Stimulated activated CD4-positive, alpha-beta T cell treated with anti-CD3 and anti-CD28 coated beads, Interleukin-12 subunit alpha, Interleukin-12 subunit beta, amount 100 ng/mL, for 4 hours (primary cell): ENCODE data around the gene TPCN2.

ENCODE experiments used
- DNase-seq: peaks from one replicate; pipeline ENCODE4 v3.0.0-alpha.2; 2020

Gene TPCN2

DNA sequence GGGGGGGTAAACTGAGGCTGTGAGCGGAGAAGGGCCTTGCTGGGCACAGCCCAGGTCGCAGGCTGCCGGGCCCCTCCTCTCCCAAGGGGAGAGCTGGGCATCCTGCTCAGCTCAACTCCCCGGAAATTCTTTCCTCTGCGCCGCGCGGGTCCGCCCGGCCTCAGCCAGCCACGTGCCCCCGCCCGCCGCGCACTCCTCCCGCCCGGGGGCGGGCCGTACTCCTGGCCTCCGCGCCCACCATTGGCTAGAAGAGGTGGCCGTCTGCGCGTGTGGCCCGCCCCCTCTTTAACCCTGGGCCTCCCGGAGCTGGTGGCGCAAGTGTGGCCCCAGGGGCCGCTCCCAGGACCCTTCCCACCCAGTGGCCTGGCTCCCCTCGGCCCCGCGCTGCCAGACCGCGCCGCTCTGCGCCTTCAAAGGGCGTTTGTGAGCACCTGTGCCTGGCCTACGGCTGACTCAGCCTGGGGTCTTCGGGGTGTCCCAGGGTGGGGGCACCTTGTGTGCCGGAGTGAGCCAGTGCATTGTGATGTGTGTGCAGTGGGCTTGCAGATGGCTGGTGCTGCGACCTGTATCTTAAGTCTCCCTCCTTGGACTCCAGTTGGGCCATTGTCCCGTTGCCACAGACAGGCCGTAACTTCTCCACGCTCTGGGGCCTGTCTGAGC lies 37.6 kb upstream of the TPCN2 start:
- peak; percentile 34 for DNase-seq

DNA sequence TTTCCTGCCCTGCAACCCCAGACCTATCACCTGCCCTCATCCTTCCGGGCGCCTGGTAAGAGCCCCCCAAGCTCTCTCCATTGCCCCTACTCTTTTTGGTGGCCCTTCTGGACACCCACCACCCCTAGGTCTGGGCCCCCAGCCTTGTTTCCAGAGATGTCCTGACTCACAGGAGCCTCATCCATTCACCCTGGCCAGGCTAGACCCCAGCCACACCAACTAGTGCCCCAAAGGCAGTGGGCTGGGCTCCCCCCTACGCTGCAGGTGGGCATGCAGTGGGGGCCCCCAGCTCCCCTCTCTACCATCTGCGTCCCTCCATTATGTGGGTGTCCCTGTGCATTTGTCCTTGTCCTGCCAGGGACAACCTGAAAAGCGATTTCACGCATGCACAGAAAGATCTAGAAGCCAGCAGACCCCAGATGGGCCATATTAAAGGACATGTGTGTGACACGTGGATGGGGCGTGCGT lies 37.1 kb upstream of the TPCN2 start:
- no peak for DNase-seq

DNA sequence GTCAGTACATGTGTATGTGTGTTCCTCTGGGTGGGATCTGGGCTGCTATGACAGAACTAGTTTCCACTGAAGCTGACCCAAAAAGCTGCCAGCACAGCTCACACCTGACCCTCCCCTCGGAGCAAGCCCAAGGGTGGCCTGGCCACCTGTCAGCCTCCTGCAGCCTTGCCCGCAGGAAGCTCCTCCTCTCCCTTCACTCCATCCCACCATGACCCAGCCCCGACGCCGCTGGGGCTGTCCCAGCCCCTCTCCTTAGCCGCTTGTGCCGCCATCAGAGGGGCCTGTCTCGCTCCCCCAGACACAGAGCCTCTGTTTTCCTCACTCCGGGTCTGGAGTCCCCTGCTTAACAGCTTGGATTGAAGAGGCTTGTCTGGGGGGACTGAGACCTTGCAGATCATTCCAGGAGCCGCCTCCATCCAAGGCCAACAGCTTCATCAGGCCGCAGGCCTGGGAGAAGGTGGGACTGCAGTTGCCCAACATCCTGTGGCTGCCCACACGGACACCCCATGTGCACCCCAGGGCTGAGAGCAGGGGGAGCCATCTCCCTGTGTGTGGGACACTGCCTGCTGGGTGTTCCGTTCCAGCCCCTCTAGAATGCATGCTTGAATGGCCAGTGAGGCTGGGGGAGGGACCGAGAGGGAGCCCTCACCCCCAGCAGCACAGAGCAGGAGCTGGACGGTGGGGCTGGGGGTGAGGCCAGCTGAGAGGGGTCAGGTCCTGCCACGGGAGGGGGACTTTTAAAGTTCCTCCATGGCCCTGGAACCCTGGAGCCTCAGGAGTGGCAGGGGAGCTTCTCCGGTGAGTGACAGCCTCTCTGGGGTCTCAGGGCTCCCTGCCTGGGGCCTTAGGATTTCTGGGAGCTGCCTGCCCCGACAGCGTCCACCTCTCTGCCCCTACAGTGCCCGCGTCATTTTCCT lies 36.4 kb upstream of the TPCN2 start:
- DNase-seq, result no peak

DNA sequence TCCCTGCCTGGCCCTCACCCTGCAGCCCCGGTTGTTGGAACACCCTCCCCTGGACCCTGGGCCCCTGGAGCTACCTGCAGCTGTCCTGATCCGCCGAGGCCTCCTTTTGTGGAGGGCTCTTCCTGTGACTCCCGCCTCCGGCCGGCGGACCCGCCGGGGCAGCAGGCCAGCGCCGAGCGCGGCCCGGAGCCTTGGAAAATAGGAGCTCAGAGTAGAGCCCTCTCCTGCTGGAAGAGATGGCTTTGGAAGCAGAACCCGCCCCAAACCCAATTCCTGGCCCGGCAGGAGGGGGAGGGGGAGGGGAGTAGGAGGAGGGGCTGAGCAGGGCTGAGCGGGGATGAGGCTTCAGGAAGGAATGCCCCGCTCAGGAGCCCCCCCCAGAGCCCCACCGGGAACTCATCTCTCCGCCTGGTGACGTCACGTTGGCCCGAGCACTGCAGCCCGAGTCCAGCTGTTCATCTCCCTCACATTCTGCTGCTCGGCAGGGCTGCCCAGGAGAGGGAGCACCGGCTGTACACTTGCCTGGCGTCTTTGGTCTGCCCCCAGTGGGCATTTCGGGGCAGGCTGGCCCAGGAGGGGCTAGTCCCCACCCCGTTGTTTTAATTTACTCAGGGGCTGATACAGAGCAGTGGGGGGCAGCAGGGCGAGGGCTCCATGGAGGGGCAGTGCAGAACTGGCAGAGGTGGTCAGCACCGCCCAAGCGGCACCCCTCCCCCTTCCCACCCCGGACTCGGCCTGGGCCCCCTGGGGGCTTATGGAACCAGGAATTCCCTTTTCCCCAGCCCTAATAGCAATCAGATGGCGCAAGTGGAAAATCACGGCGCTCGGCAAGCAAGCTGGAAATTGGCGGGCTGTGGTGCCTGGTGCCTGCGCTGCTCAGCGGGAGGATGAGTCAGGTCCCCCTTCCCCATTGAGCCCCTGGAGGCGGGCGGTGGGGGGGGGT lies 35.5 kb upstream of the TPCN2 start, which contains the start of gene MRGPRF:
MRGPRF (minus strand) TSS at position 238 of the 943 bp plus-strand sequence. CDS start 3,345 bp downstream, outside the sequence.
- no peak for DNase-seq

DNA sequence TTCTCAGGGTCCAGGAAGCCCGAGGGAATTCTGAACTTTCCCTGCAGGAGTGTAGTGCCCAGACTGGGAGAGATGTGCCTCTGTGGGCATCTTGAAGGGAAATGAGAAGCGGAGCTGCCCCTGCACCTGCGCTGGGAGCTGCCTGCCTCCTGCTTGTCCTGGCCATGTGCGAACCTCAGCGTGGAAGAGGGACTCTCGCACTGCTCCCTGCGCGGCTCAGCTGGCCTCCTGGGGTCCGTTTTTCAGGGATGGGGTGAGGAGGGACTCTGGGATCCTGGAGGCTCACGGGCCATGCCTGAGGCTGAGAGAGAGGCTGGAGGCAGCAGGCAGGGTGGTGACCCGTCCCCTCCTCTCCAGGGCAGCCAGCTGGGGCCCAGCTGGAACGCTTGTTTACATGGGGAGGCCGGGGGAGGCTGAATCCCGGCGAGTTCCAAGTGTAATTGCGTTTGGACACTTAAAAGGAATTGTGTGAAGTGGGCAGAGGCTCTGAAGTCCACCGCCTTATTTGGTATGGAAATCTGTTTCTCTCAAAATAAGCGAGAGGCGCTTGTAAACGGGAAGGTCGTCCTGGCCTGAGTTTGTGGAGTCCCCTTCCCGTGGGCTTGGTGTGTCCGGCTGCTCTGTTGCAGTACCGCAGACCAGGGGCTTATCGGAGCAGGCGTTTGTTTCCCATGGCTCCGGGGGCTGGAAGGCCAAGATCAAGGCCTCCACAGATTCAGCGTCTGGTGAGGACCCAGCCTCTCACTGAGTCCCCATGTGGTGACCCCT lies 34.5 kb upstream of the TPCN2 start:
- DNase-seq, result no peak

DNA sequence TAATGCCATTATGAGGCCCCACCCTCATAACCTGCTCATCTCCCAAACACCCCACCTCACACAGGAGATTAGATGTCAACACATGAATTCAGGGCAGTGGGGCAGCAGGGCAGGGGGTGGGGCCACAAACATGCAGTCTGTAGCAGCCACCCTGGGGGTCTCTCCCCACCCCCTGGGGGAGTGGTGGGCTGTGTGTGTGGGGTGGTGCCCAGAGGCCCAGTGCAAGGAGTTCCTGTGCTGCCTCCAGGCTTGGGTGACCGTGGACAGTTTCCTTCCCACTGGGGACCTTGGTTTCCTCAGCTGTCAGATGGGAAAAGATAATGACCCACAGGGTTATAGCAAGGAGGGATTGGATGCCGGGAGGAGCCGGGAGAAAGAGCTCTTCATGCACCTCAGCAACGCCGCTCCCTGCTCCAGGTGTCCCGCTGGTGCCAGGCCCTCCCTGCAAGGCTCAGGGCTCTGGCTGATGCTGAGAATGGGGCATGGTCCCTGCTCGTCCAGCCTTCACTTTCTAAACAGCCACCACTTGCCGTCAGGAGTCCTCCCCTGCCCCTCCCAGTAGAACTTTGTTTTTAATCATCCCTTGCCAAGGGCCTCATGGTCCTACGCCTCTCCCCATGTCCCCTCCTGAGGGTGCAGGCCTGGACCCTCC lies 33.7 kb upstream of the TPCN2 start:
- DNase-seq, result no peak

DNA sequence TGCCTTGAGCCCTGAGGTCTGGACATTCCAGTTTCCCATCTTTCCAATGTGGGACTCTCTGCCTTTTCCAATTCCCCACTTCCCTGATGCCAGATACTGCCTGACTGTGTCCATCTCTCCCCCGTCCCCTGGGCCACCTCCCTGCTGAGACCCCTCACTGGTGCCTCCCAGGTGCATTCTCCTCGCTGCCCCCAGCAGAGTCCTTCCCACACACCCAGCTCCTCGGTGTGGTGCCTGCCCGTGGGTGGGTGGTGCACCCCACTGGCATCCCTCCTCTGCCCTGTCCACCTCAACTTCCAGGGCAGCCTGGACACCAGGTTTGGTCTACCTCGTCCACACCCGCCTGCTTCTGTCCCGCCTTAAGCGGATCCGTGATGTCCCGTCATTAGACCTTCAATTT lies 30.8 kb upstream of the TPCN2 start:
- DNase-seq, result no peak

- no peak for DNase-seq
Measured at GRCh38 chr11:69018924-69019323, 29.8 kb upstream of the TPCN2 start.

DNA sequence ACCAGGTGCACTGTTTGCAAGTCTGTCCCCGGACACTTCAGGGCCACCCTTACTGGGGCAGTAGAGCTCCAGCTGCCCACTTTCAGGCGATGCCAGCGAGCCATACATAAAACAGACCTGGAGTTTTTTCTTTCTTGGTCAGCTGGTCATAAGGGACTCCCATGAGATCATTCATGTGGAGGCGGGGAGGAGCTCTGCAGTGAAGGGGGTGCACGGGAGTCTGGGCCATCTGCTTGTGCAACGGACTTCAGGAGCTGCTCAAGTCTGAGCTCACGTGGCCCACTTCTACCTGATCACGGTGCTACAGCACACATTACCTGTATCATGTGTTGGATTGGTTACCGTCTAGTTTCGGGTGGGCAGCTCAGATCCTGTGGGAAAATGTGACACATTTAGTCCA lies 26.5 kb upstream of the TPCN2 start:
- no peak for DNase-seq

- no peak for DNase-seq
Measured at GRCh38 chr11:69024509-69024908, 24.2 kb upstream of the TPCN2 start.

DNA sequence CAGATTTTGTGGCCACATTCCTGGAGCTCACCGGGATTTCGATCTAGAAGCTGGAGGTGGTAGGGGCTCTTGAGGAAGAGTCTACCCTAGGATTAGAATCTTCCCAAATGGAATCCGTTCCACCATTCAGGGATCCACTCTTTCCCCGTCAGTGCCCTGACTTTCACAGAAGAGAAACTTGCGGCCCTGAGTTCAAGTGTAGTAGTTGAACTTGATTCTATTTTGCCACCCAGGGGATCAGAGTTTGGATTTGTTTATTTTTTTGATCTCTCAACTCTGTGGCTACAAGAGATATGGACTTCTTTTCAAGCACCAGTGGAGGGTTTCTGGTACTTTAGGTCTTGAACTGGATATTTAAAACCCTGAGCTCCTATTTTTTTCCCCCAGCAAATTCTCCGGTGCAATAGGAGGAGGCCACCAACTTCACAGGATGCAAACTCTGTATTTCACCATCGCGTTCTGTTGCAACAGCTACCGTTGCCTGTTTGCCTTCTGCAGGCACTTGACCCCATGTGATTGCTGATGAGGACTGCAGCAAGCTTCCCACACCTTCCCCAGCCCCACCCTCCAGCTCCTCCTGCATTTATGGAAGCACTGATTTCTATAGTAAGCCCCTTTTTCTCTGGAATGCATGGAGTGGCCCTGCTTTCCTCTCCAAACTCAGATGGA lies 20.9 kb upstream of the TPCN2 start:
- DNase-seq, result no peak

GRCh38 chr11:69030301-69030700 lies 18.4 kb upstream of the TPCN2 start:
- no peak for DNase-seq

GRCh38 chr11:69032833-69033232 lies 15.9 kb upstream of the TPCN2 start:
- DNase-seq, result no peak

DNA sequence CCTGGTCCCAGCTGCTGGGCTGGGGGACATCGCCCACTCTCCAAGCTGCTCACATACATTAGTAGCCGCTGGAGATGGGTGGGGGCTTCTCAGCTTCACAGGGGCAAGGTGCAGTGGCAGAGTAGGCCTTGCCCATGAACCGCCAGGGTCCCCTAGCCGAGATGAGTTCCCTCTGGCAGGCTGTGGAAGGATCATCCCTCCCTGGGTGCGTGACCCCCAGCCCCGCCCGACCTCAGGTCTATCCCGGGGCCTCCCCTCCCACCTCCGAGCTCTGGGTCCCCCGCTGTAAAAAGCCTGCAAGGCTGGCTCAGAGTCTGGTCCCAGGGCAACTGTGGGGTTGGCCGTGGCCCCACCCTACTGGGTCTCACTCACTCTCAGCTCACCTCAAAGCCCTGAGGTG lies 15.3 kb upstream of the TPCN2 start:
- no peak for DNase-seq

- DNase-seq, result no peak
Measured at GRCh38 chr11:69034123-69034867, 14.4 kb upstream of the TPCN2 start.

- DNase-seq, result no peak
Measured at GRCh38 chr11:69035150-69035945, 13.4 kb upstream of the TPCN2 start.

- DNase-seq, result no peak
Measured at GRCh38 chr11:69035946-69036340, 12.8 kb upstream of the TPCN2 start.

DNA sequence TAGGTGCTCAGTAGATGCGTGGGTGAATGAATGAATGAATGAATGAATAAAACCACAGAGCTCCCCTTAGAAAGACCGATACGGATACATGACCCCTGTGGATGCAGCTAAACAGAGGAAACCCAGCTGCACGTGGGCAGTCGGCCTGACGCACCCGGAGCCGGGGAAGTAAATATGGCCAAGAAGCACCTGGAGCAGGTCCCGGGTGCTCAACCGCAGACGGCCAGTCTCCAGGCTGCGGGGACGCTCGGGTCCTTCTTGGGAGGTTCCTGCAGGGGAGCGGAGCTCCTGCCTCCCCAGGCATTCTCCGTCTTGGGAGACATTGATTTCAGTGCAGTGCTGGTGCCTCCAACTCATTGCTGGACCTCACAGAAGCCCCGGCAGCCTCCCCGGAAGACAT lies 11.7 kb upstream of the TPCN2 start:
- no peak for DNase-seq

- DNase-seq, result no peak
Measured at GRCh38 chr11:69037544-69037943, 11.2 kb upstream of the TPCN2 start.
